Body of pancreas (tissue), 4 donors: ENCODE results near the gene WWOX.

Experiments
- CTCF ChIP-seq, 7 experiments: fragments of 450-650 bp in 4 of 7; fragments of 200-600 bp in 3 of 7; sonication (generic) in 3 of 7; IDR thresholded peaks; one replicate each; pipeline ENCODE4 v1.5.1; 2016 to 2019; ENCODE audit warnings: antibody characterized with exemption in 7 of 7
- POLR2A ChIP-seq, 3 donors: fragments of 450-650 bp; IDR thresholded peaks; one replicate each; pipeline ENCODE4 v1.6.1; 2016; ENCODE audit warnings: antibody characterized with exemption in 3 of 3, mild to moderate bottlenecking in 2 of 3

GRCh38 chr16:78553268-78554039 lies 454.0 kb downstream of the WWOX start:
- TF ChIP-seq POLR2A (IDR thresholded peaks at IDR 0.05) (no peak), CTCF (IDR thresholded peaks at IDR 0.05) (no peak)
